Gastrocnemius medialis (tissue), 4 donors: ENCODE data around the gene IGF1R.

Experiments
- CTCF ChIP-seq, 5 experiments: fragments of 450-650 bp in 3 of 5; fragments of 200-600 bp in 2 of 5; sonication (generic) in 2 of 5; IDR thresholded peaks in 4 of 5; conservative IDR thresholded peaks in 1 of 5; 1 replicate in 4 of 5; 2 replicates in 1 of 5; pipeline ENCODE4 v1.5.1; 2016 to 2019; ENCODE audit warnings: antibody characterized with exemption in 5 of 5, mild to moderate bottlenecking in 3 of 5, moderate library complexity in 3 of 5
- POLR2A ChIP-seq, 2 donors: fragments of 450-650 bp; IDR thresholded peaks; one replicate each; pipeline ENCODE4 v1.6.1; 2017; ENCODE audit warnings: antibody characterized with exemption in 2 of 2, mild to moderate bottlenecking in 2 of 2, moderate library complexity in 2 of 2

GRCh38 chr15:98751767-98752166 lies 103.4 kb downstream of the IGF1R start:
- TF ChIP-seq POLR2A (IDR thresholded peaks at IDR 0.05) (no peak), CTCF (IDR thresholded peaks at IDR 0.05 in 4 of 5, conservative IDR thresholded peaks at IDR 0.05 in 1 of 5) (no peak)
